Measurements from ENCODE around the gene CDK19.

GRCh38 chr6:110574817-110575216 is 240.5 kb downstream of the CDK19 start:
- TF ChIP-seq CTCF (CRISPR knock-in tag; IDR thresholded peaks at IDR 0.05) (no peak), CREB1 (IDR thresholded peaks at IDR 0.05) (no peak), CREB1 (CRISPR knock-in tag; IDR thresholded peaks at IDR 0.05) (no peak), SUZ12 (IDR thresholded peaks at IDR 0.05; ENCODE audit: low read depth, low read length) (no peak), KDM3A (CRISPR knock-in tag; IDR thresholded peaks at IDR 0.05; ENCODE audit: low read depth) (no peak), PHF21A (CRISPR knock-in tag; IDR thresholded peaks at IDR 0.05) (no peak), MAX (IDR thresholded peaks at IDR 0.05) (no peak), ZSCAN5A (CRISPR knock-in tag; IDR thresholded peaks at IDR 0.05; ENCODE audit: borderline replicate concordance) (no peak), RNF2 (conservative IDR thresholded peaks at IDR 0.05; ENCODE audit: low read depth) (no peak), PRDM4 (CRISPR knock-in tag; IDR thresholded peaks at IDR 0.05; ENCODE audit: borderline replicate concordance) (no peak), NFYC (CRISPR knock-in tag; IDR thresholded peaks at IDR 0.05) (no peak), EZH2 (conservative IDR thresholded peaks at IDR 0.05; ENCODE audit: low read depth, low read length) (no peak)

Data from HepG2 (cell line).